Measurements from ENCODE around the gene MOG.

DNA sequence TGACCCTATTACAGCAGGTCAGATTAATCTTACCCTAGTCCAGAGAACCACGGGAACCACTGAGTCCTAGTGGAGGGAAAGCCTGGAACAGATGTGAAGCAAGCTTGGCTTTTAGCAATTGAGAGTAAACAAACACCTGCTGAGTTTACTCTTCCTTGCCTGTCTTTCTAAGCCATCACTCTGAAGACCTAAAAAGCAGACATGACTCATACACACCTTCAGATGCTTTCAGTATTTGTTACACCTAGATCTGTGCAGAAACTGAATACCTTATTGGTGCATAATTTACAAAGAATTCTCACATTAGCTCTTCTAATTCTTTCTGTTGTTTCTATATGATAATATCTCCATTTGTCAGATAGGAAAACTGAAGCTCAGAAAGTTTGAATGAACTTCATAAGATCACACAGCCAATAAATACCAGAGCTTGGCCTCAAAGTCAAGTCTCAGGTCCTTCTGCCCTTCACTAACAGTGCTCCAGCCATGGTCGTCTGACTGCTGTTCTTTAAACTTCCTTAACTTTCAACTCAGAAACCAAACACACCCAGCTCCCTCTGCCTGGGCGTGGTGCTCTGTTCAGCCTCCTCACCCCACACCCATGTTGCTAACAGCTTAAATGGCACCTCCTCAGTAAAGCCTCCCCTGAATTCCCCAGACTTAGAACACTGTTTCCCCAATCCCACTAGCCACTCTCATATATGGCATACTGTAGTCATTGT lies 15.3 kb upstream of the MOG start:
- TF ChIP-seq CTCF (IDR thresholded peaks at IDR 0.05) (no peak), CHD2 (IDR thresholded peaks at IDR 0.05; ENCODE audit: low read length, partially characterized antibody) (no peak), MAX (IDR thresholded peaks at IDR 0.05) (no peak), NPAS2 (CRISPR knock-in tag; IDR thresholded peaks at IDR 0.05; ENCODE audit: borderline replicate concordance) (no peak), RNF2 (IDR thresholded peaks at IDR 0.05; ENCODE audit: borderline replicate concordance, low read depth) (no peak), EP300 (IDR thresholded peaks at IDR 0.05) (no peak)
- TF ChIP-seq, protein P1, sequence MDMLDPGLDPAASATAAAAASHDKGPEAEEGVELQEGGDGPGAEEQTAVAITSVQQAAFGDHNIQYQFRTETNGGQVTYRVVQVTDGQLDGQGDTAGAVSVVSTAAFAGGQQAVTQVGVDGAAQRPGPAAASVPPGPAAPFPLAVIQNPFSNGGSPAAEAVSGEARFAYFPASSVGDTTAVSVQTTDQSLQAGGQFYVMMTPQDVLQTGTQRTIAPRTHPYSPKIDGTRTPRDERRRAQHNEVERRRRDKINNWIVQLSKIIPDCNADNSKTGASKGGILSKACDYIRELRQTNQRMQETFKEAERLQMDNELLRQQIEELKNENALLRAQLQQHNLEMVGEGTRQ (IDR thresholded peaks at IDR 0.05), result no peak
